Astrocyte of the hippocampus (primary cell): ENCODE results near the gene CXXC5.

ENCODE experiments used
- DNase-seq: peaks from one replicate; pipeline ENCODE4 v3.0.0; 2011; ENCODE audit warnings: low read depth, low spot score

The CXXC5 gene

DNA sequence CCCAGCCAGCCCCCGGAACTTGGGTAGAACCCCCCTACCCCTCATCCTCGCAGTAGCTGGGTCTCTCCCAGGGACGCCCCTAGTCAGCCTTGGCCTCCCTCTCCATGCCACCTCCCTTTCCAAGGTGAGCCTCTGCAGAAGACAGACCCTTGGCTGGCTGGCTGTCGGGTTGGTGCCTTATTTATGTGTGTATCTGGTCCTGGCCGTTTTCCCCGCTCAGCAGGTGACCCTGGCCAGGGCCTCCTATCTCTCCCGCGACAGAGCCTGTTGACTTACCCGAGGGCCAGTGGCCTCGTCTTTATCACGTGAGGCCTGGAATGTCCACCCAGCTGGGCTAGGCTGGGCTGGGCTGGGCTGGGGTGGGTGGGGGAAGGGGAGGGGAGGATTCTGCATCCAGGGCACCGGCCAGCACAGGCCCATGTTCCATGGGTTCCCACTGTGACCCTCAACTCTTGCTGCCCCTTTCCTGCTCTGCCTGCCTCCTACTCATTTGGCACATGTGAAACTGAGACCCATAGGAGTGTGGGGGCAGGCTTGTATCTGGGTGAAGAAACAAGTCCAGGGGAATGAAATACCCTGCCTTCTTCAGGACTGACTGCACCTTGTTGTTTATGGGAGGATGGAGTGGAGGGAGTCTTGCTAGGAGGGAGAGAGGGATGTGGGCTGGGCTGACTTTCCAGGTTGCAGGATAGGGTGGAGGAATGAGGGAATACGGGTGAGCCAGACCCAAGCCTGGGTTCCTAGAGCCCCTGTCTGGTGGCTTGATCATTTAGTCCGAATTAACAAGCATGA is 3.1 kb downstream of the CXXC5 start:
- DNase-seq, result peak; percentile 66

DNA sequence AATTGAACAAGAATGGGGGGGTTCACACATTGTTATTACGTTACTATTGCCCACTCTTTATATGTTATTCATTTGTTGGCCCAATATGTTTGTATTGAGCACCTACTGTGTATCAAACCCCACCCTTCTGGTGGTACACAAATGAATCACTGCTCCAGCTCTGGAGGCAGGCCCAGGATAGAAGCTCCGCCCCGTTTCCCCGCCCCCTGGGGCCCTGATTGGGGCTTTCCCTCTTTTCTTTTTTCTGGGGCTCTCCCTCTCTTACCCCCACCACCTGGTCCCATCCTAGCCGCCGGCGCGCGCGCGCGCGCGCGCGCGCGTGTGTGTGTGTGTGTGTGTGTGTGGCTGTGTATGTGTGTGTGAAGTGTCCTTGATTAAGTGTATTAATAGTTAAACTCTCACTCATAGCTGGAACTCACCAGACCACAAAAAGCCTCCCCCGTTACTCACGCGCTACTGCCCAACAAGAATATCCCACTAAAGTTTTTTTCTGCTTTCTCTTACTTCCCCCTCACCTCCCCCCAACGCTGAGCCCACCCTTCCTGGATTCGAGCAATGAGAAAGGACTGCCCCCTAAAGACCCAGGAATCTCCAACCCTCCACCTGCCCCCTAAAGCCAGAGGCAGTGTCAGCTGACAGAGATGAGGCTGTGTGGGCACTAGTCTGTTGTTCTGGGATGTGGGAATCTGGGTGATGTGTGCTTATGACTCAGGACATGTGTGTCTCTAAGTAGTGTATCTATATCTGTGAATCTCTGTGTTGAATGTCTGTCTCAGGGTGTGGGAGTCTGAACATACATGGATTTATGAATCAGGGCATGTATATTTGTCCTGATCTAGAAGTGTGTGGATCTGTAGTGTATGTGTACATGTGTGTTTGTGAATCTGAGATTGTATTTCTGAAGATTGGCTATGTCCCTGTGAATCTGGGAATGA is 4.0 kb downstream of the CXXC5 start:
- peak; percentile 91 for DNase-seq

DNA sequence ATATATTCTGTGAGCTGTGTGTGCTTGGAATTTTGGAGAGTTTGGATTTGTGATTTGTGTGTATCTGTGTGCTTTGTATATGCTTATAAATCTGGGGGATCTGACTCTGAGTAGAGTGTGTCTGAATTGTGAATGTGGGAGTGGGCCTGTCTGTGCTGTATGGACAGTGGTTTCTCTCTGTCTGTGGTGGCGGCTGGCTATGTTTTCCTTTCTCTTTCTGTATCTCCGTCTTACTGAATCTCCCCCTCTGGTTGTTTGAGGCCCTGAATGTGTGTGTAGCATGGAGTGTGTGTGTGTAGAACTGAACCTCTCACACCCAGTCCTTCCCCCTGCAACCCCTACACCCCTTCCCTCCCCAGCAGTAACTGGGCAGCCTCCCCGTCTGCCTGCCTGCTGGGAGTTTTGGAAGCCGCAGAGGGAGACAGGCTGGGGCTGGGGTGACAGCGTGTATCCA is 4.7 kb downstream of the CXXC5 start:
- peak; percentile 60 for DNase-seq

DNA sequence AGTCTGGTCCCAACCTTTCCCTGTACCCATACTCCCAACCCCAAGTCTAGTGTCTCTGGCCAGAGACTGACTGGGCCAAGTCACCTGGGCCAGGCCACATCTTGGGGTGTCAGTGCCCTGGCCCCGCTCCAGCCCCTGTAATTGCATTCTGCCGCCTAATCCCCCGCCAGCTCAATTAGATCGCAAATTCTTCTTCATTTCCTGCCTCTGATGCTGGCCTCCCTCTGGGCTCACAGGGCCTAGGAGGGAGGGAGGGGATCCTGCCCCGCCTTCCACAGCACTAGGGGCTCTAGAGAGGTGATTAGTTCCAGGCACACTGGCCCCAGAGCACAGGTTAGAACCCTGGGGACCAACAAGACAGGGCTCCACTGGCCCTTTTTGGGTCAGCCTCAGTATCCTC is 5.5 kb downstream of the CXXC5 start:
- DNase-seq, result no peak

DNA sequence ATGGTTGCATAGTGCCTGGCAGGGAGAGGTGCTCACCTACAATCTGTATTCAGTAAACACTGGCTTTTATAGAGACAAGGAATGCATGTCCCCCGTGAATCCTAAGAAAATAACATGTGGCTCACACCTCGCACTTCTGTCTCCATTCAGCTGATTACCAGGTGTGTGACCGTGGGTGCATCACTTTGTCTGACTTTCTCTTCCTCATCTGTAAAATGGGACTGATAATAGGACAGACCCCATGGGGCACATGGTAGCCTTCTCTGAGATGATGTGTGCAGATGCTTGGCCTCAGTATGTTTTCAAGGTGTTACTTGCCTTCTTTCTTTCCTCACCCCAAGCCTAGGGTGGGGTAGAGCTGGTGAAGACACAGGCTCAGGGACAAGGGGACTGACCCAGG is 6.3 kb downstream of the CXXC5 start:
- no peak for DNase-seq

DNA sequence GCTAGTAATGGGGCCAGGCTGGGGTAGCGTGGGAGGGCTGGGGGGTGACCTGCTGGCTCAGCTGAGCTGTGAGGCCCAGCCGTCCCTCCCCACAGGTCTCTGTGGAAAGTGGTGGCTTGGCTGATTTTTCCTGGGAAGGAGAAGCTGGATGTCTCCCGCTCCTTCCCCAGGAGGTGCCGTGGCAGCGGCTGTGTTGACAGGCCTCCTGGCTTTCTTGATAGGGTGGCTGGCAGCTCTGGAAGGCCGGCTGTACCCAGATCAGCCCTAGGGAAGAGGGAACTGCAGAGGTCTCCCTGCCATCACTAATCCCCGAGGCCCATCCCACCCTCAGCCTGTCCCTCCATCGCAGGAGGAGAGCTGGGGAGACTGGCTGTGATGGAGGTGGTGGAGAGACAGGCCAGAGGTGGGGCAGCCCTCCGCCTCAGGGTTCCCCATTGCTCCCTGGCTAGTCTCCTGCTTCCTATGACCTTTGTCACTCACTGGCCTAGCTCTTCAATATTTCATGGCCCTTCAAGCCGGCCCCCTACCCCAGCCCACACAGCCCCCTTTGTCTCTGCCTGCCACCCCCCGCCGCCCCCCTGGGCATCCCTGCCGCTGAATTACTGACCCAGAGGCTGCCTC is 6.8 kb downstream of the CXXC5 start:
- peak; percentile 50 for DNase-seq

DNA sequence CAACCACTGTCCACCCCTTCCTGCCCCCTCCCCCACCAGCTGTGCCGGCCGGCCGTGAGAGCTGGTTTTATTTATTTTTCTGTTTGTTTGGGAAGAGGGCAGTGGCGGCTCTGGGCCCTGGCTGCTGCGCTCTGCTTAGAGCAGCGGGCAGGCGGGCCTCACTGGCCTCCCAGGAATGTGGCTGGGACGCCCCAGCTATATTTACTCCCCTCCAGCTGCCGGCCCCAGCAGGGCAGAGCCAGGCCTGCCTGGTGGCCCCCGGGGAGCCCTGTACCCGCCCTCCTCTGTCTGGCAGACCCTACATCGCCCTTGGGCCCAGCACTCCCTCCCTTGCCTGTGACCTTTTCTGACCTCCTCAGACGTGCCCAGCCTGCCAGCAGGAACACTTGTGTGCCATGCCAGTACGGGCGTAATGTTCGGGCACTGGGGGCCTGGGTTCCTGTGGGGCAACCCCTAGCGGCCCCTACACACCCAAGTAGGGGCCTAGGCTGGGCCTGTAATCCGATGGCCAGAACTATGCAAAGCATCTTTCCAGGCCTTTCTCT is 7.7 kb downstream of the CXXC5 start:
- peak; percentile 86 for DNase-seq

DNA sequence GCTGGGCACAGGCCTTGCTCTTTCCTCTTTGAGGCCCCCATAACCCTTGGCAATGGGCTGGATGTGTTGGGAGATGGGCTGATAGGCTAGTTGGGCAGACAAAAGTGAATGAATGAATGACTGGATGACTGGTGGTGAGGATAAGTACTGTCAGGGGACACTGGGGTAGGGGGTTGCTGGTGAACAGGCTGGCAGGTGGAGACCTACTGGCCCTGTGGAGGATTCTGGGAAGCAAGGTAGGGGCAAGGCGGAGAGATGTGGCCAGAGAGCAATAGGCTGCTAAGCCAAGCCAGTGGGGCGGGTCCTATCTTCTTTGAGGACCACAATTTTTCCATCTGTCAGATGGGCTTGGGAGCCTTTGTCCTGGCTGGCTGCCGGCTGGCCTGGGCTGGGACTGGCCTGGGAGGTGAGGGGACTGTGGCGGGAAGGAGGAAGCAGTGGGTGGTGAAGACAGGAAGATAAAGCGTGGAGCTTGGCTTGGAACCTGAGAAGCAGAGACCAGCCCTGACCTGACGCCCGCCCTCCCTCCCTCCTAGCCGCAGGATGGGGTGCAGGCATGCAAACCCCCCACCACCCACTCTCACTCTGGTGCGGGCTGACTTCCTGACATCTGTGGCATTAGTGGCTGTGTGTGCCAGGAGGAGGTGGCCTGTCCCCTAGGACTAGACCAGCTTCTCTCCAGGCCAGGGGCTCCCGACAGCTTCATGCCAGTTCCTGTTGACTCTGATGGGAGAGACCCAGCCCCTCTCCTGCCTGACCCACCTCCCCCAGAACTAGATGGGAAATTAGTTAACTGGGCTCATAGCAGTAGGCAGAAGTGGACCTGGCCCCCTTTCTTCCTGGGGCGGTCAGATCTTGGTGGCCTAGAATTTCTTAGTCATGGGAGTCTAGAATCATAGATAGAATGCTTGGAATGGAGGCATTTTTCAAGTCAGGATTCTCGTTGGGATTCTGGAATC is 9.5 kb downstream of the CXXC5 start:
- peak; percentile 67 for DNase-seq

DNA sequence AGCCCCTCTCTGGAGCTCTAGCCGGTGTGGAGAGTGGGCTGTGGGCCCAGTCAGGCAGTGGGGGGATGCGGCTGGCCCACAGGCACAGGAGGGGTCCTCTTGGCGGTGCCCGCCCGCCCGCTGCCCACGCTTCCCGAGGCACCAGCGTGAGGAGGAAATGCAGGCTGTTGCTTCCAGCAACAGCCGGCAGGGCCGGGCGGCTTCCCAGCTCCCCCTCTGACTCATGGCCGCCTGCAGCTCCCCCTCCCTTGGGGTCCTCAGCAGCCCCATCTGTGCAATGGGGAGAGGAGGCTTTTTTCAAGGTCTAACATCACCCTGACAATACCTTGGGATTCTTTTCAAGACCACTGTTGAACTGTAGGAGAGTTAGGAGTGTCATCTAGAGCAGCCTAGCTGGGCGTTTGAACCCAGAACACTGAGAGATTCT is 10.4 kb downstream of the CXXC5 start:
- peak; percentile 78 for DNase-seq

DNA sequence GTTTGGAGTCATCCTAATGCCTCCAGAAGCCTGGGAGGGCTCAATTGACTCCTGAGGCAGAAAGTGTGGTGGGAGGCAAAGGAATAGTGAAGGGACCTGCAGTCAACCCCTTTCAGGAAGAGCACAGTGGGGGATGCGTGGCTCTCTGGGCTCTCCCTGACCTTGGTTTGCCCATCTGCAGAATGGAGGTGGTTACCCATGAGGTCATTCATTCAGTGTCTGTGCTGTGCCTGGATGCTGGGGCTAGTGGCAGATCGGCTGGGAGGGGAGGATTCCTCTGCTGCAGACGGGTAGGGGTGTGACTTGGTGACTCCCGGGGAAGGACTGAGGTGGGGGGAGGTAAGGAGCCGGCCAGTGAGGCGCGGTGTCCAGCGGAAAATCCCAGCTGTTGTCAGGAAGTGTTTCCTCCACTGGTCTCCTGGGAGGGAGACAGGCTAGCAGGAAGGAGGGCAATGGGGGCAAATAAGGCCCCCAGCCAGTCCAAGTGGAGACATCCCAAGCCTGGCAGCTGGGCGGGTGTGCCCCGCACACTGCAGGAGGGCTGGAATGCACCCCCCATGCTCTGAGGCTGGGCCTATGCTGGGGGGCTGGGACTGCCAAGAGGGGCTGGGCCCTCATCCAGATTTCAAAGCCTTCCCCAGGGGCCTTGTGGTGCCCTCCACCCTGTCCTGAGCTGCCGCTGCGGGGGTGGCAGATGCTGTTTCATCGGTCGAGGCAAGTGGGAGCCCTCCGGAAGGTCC is 10.9 kb downstream of the CXXC5 start:
- peak; percentile 77 for DNase-seq

DNA sequence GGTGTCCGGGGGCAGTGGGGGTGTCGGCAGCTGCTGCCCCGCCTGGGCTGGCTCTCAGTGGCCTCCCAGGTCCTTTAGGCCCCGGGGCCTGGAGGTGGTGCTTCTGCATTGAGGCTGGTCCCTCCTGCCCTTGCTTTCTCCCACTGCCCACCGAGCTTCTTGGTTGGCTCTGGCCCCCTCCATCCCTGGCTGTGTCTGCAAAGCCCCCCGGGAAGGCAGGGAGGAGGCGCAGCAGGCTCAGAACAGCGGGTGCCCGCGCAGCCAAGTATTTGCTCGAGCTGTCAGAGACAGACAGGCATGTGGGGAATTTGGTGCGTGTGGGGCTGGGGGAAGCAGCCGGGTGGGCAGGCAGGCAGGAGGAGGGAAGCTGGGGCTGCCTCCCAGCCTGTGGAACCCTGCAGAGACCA is 11.5 kb downstream of the CXXC5 start:
- peak; percentile 87 for DNase-seq

DNA sequence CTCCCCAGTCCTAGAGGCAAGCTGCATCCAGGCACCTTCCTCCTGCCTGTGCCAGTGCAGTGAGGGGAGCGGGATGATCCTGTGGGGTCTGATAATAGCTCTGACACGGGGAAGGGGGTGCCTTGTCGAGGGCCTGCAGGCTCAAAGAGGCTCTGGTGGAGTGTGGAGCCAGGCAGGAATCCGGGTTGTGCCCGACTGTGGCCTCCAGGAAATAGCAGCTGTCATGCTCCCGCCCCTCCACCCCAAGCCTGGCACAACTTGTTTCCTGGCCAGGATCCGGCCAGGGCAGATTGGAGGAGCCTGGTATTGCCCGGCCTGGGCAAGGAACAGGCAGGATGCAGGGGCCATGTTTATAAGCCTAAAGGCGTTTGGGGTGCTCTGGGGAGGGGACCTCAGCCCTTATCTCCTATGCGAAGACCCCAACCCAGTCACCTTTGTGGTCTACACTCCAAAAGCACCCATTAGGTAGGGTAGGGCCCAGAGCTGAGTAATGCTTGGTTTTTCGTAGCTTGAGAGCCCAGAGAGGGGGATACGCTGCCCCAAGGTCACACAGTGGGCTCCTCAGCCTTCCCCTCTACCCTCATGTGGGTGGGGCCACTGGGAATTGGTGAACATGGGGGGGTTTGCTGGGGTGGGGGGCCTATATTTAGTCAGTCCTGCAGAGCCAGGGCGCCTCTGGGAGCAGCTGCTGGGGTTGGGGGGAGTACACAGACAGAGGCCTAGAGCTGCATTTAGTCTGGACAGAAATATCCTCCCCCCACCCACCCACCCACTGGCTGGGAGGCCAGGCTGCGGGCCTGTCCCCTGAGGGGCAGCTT is 12.2 kb downstream of the CXXC5 start:
- peak; percentile 73 for DNase-seq

DNA sequence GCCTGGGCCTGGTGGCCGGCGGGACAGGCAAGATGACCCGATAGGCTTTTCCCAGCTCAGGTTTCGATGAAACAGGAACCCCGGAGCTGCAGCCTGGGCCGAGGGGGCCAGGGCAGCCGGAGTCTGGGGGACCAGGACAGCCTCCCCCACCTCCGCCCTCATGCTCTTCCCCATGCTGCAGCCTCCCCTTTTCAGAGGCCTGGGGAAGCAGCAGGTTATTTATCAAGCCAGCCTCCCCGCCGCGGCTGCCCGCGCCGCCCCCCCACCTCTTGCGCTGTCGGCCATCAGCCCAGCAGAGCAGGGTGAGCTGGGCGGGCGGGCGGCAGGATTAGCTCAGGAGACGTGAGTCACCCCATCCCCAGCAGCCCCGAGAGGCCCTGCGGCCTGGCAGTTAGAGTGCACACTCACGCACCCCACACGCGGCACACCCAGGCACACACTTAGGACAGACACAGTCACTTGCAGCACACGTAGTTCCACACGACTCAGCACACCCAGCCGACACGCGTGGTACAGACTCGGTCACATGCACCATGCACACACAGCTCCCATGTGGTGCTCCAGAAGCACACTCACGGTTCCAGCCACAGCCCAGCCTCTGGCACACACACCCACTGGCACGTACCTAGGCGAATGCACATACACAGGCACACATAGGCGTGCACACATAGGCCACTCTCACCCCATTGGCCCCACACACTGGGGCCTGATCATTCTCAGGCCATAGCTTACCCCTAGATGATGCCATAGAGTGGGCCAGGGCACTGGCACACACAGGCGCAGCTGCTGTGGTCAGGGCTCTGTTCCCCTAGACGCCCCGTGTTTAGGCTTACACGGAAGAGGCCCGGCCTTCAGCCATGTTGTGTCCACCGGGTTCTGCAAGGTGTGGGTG is 13.0 kb downstream of the CXXC5 start:
- peak; percentile 98 for DNase-seq

DNA sequence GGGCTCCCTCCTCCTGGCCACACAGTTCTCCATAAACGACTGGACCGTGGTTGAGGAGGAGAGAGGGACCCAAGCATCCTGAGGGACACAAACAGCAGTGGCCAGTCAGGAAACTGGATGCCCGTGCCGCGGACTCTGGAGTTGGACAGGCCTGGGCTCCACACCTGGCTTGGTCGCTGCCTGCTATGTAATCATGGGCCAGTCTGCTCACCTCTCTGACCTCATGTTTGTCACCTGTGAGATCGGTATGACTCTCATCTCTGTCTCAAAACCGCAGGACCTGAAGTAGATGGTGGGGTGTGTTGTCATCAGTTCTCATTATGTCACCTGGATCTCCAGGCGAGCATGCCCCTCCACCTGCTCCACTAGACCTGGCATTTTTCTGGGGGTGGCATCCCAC is 14.5 kb downstream of the CXXC5 start:
- no peak for DNase-seq

DNA sequence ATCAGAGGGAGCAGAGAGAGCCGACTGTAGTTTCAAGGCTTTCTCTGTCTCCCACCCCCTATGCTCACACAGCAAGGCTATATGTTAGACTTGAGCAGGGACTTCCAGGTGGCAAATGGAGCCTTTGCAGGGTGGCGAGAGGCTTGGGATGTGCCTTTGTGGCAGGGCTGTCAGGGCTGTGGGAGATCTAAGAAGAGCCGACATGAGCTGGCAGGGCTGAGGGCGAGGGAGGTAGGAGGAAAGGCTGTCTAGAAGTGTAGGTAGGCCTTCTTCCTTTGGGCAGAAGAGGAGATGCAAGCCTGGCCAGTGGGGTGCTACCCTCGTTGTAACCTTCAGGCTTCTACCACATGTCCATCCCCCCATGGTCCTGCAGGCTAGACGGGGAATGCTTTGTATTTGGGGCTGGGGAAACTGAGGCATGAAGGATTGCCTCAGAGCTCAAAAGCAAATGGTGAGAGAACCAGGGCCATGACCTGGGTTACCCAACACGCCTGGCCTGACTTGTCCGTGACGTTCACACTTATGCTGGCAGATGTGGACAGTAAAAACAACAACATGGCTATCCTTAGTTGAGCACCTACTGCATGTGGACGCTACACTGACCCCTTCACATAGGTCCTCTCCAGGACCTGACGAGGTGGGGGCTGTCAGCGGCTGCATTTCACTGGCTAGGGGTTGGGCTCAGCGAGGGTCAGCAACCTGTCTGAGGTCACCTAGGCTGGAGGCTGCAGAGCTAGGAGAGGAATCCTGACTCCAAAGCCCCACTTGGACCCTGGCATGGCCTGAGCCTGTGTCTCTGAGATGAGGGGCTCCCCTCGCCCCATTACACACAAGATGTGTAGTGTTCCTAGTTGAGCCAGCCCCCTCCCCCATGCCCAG is 15.3 kb downstream of the CXXC5 start:
- no peak for DNase-seq

DNA sequence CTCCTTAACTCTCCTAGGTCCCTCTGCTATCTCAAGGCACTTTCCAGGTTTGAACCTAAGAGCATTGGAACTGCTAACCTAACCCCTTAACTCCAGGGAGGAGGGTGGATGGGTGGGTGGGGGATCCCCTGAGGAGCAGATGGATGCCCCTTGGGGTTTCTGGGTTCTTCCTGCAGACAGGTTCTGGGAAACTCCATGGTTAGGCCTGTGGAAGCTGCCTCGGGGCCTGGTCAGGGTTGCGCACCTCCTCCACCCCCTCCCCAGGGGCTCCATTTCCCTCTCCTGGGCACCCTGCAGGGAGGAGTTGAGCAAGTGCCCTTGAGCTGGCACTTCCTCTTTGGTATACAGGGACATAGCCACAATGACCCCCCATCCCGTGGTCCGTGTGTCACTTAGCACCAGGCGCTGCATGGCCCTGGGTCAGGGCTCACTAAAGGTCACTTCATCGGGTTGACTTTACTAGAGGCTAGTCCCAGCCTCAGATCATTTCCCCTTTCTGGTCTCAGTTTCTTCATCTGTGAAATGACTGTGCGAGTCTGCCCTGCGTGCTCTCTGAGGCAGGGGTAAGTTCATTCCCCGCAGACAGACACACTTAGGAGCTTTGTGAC is 16.0 kb downstream of the CXXC5 start:
- no peak for DNase-seq
